GM12892 (cell line): ENCODE results near the gene NEDD8.

Experiments
- POLR2A ChIP-seq: IDR thresholded peaks from 2 replicates; pipeline ENCODE4 v1.6.1; 2011; ENCODE audit warnings: low read depth, low read length, control low read depth
- POLR2AphosphoS5 ChIP-seq: IDR thresholded peaks from 2 replicates; pipeline ENCODE4 v1.6.1; 2011; ENCODE audit warnings: low read depth, low read length, control low read depth
- TAF1 ChIP-seq: IDR thresholded peaks from 2 replicates; pipeline ENCODE4 v1.6.1; 2011; ENCODE audit warnings: low read depth, mild to moderate bottlenecking, control low read depth, low read length, borderline replicate concordance

DNA sequence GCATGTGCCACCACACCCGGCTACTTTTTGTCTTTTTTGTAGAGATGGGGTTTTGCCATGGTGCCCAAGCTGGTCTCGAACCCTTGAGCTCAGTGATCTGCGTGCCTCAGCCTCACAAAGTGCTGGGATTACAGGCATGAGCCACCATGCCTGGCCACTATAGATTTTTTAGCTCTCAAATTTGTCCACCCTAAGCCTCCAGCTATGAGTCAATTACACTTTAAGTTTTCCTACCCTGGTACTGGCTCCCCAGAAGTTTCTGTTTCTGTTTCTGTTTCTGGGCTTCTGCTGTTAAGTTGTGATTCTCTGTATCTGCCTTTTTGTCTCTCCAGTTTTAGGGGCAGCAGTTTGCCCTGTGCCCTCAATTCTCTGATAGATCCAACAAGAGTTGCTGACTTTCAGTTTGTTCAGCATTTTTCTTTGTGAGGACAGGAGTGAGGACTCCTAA lies 14.6 kb upstream of the NEDD8 start:
- TF ChIP-seq POLR2AphosphoS5 (no peak), TAF1 (no peak), POLR2A (no peak)
